ENCODE results near the gene GALNS. TPM values are rescaled to one million over a fixed set of nuclear protein-coding genes. Genes with fewer than 3 reads are reported as not detected.

Gene GALNS
- total and polyA plus RNA-seq, 2 donors (not counting 3 experiments of a cell fraction or from before 2014, with no cell fraction given), result 21.8 to 40.2 TPM

DNA sequence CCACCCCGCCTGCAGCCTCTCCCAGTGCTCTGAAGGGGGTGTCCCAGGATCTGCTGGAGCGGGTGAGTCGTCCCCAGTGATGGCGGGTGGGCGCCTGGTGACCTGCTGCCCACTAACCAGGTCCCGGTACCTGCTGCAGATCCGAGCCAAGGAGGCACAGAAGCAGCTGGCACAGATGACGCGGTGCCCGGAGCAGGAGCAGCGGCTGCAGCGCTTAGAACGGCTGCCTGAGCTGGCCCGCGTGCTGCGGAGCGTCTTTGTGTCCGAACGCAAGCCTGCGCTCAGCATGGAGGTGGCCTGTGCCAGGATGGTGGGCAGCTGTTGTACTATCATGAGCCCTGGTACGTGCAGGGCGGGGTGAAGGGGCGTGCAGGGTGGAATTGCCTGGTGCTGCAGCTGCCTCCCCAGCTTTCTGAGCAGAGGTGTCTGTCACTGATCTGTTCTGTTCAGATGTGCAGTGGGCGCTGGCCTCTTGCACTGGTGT is 49.6 kb downstream of the GALNS start:
- peaks cover 4 to 12% of the 10 kb centered on the region in 2 experiments for H3K36me3 ChIP-seq (ENCODE audit: control insufficient read depth in 2 of 2, extremely low read depth in 1 of 2, insufficient read depth in 2 of 2, low read length in 2 of 2)
- H3K9me1 ChIP-seq (replicated peaks; ENCODE audit: control insufficient read depth, extremely low read depth, insufficient read depth, low read length), result no peaks in the 10 kb centered on the region
- H2AFZ ChIP-seq (ENCODE audit: low read depth, low read length), result no peak overlapping the region
- FAIRE-seq (no peak), DNase-seq (ENCODE audit: low read depth, low spot score) (no peak)
- no peak for TF ChIP-seq MAX (IDR thresholded peaks at IDR 0.05; ENCODE audit: insufficient read depth, insufficient read length)
- TF ChIP-seq, protein P1, sequence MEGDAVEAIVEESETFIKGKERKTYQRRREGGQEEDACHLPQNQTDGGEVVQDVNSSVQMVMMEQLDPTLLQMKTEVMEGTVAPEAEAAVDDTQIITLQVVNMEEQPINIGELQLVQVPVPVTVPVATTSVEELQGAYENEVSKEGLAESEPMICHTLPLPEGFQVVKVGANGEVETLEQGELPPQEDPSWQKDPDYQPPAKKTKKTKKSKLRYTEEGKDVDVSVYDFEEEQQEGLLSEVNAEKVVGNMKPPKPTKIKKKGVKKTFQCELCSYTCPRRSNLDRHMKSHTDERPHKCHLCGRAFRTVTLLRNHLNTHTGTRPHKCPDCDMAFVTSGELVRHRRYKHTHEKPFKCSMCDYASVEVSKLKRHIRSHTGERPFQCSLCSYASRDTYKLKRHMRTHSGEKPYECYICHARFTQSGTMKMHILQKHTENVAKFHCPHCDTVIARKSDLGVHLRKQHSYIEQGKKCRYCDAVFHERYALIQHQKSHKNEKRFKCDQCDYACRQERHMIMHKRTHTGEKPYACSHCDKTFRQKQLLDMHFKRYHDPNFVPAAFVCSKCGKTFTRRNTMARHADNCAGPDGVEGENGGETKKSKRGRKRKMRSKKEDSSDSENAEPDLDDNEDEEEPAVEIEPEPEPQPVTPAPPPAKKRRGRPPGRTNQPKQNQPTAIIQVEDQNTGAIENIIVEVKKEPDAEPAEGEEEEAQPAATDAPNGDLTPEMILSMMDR (IDR thresholded peaks at IDR 0.05; ENCODE audit: extremely low read depth in 1 of 2, insufficient read depth in 1 of 2, low read depth in 1 of 2, low read length in 2 of 2), result no peak
- no peak for TF ChIP-seq JUN (IDR thresholded peaks at IDR 0.05; ENCODE audit: borderline replicate concordance, insufficient read depth, insufficient read length, low read depth)
- no peak for TF ChIP-seq MYC (IDR thresholded peaks at IDR 0.05; ENCODE audit: low read depth, low read length)
- peak; percentile 27 for TF ChIP-seq POLR2A (IDR thresholded peaks at IDR 0.05; ENCODE audit: low read depth, low read length)
- no peak for TF ChIP-seq EZH2 (IDR thresholded peaks at IDR 0.05; ENCODE audit: borderline replicate concordance, low read depth, low read length, severe bottlenecking)
- TF ChIP-seq POLR2AphosphoS5 (IDR thresholded peaks at IDR 0.05; ENCODE audit: insufficient read depth, low read depth, low read length), result no peak
- no peak for TF ChIP-seq GATA2 (IDR thresholded peaks at IDR 0.05; ENCODE audit: insufficient read depth, insufficient read length, low read depth, low read length)
- H3K27ac ChIP-seq (ENCODE audit: insufficient read depth, low read depth, low read length), result no peak overlapping the region
- no peaks in the 10 kb centered on the region for H3K27me3 ChIP-seq (ENCODE audit: control insufficient read depth in 2 of 2, insufficient read depth in 2 of 2, low read length in 2 of 2)
- no TSS peak for BruUV-seq (replicated peaks)
- ChIA-PET CTCF (interaction anchor here (0.6 to 2.1 kb wide), 2 partner anchors 70 to 99 kb away, joined by 3 to 8 read pairs; no protein-coding TSS in a partner anchor), POLR2A (no interaction called here)
- H3K79me2 ChIP-seq (ENCODE audit: control insufficient read depth, insufficient read depth, low read length), result peaks cover 44% of the 10 kb centered on the region
- intact Hi-C loops (cut with micrococcal nuclease), result no loop called here
- H3K4me3 ChIP-seq (replicated peaks in 1 of 3; ENCODE audit: insufficient read depth in 1 of 3, low read depth in 1 of 3, low read length in 3 of 3), result no peak overlapping the region
- no peak overlapping the region for H3K4me2 ChIP-seq (ENCODE audit: insufficient read depth, low read length)
- H3K9me3 ChIP-seq (replicated peaks; ENCODE audit: control insufficient read depth, insufficient read depth, low read length), result no peaks in the 10 kb centered on the region
- no peaks in the 10 kb centered on the region for H4K20me1 ChIP-seq (replicated peaks; ENCODE audit: control insufficient read depth, extremely low read depth, insufficient read depth, low read length)
- peaks cover 22% of the 10 kb centered on the region for H3K4me1 ChIP-seq (ENCODE audit: control insufficient read depth, extremely low read depth, insufficient read depth, low read length)
- H3K9ac ChIP-seq (replicated peaks; ENCODE audit: extremely low read depth, insufficient read depth, low read length), result no peak overlapping the region
- dilution Hi-C loops (cut with MboI; ENCODE audit: extremely low pct_ligation_motif_present, low sequenced_read_pairs), result no loop called here
